HepG2 (cell line): ENCODE data around the gene CAPZB. TPM values are rescaled to one million over a fixed set of nuclear protein-coding genes. Genes with fewer than 3 reads are reported as not detected.
A peak's percentile ranks its signal among the peaks of the same experiment; 100 is the strongest.

Source experiments
- ATAC-seq: fragments of 200-7000 bp; cut with Tn5 transposase; 3 replicates; pipeline ENCODE4 v1.9.1; 2020; ENCODE audit warnings: mild to moderate bottlenecking, moderate library complexity
- BruUV-seq: library from RNA; stranded (reverse); fragments of 400-500 nt; replicated peaks from 2 replicates; lab custom pipeline; 2021; lab: Mats Ljungman, UMichigan
- CTCF ChIA-PET: fragments of 300-600 bp; formaldehyde crosslinking; extraction: SDS; loops from one replicate; lab custom pipeline; 2021; ENCODE audit warnings: low total read pairs, inconsistent platforms, low intra/inter-chr PET ratio; lab: Yijun Ruan, JAX
- POLR2A ChIA-PET: fragments of 350-600 bp; sonication (Branson Sonifier 250); formaldehyde crosslinking; loops from one replicate; lab custom pipeline; 2020; ENCODE audit warnings: antibody characterized with exemption, inconsistent platforms; lab: Yijun Ruan, JAX
- DNase-seq: peaks from one replicate; pipeline ENCODE4 v3.0.0-alpha.2; 2015; ENCODE audit warnings: low spot score
- FAIRE-seq: peaks from 3 replicates; lab custom pipeline; 2011; peaks lifted over from hg19 to GRCh38; lab: Jason Lieb, UNC
- H2AFZ ChIP-seq: one replicate; pipeline ENCODE4 v1.6.1; 2011; ENCODE audit warnings: low read length, inconsistent platforms
- H3K27ac ChIP-seq: fragments of 300-600 bp; 3 replicates; pipeline ENCODE4 v1.8.0; 2011; ENCODE audit warnings: mixed run types, mild to moderate bottlenecking, mixed read lengths, low read length, inconsistent platforms; ENCODE audit not compliant: insufficient read depth; ENCODE audit errors: extremely low read length
- H3K27me3 ChIP-seq, 2 experiments: fragments of 200-600 bp in 1 of 2; 2 replicates in 1 of 2; 3 replicates in 1 of 2; pipeline versions ENCODE4 v1.6.0 to v1.8.0; 2011; ENCODE audit warnings: low read length in 2 of 2, mild to moderate bottlenecking in 2 of 2, moderate library complexity in 2 of 2, inconsistent platforms in 1 of 2; ENCODE audit not compliant: insufficient read depth in 2 of 2, control insufficient read depth in 1 of 2
- H3K36me3 ChIP-seq, 2 experiments: fragments of 200-600 bp in 1 of 2; replicated peaks in 1 of 2; 2 replicates in 1 of 2; 3 replicates in 1 of 2; pipeline versions ENCODE4 v1.5.1 to v1.8.0; 2011; ENCODE audit warnings: low read length in 2 of 2, inconsistent platforms in 1 of 2; ENCODE audit not compliant: insufficient read depth in 2 of 2, control insufficient read depth in 1 of 2
- H3K4me1 ChIP-seq: 2 replicates; pipeline ENCODE4 v1.5.1; 2012; ENCODE audit warnings: low read length, inconsistent platforms; ENCODE audit not compliant: insufficient read depth
- H3K4me2 ChIP-seq: 2 replicates; pipeline ENCODE4 v1.6.0; 2011; ENCODE audit warnings: low read depth, low read length, inconsistent platforms
- H3K4me3 ChIP-seq, 3 experiments: fragments of 200-600 bp in 1 of 3; sonication (generic), shearing (Covaris generic) in 1 of 3; replicated peaks in 1 of 3; 2 replicates each; pipeline ENCODE4 v1.5.1; 2011 to 2016; ENCODE audit warnings: low read length in 3 of 3, inconsistent platforms in 2 of 3, low read depth in 2 of 3, mild to moderate bottlenecking in 2 of 3, control low read depth in 1 of 3, mixed read lengths in 1 of 3; ENCODE audit not compliant: insufficient read depth in 1 of 3
- H3K79me2 ChIP-seq: one replicate; pipeline ENCODE4 v1.6.1; 2011; ENCODE audit warnings: low read length, inconsistent platforms; ENCODE audit not compliant: insufficient read depth
- H3K9ac ChIP-seq: 2 replicates; pipeline ENCODE4 v1.6.0; 2011; ENCODE audit warnings: mild to moderate bottlenecking, low read depth, low read length, inconsistent platforms; ENCODE audit not compliant: insufficient read depth
- H3K9me3 ChIP-seq: 2 replicates; pipeline ENCODE4 v1.5.1; 2012; ENCODE audit warnings: mild to moderate bottlenecking, low read length
- H4K20me1 ChIP-seq: 2 replicates; pipeline ENCODE4 v1.6.0; 2011; ENCODE audit warnings: inconsistent platforms, mild to moderate bottlenecking, low read length, moderate library complexity; ENCODE audit not compliant: insufficient read depth
- AGO2 ChIP-seq: fragments of 200-400 bp; formaldehyde crosslinking; optimal IDR thresholded peaks from 2 replicates; pipeline ENCODE3; 2017; ENCODE audit warnings: mild to moderate bottlenecking, low read depth, low read length, moderate library complexity
- ETV5 ChIP-seq: IDR thresholded peaks from 2 replicates; pipeline ENCODE4 v1.6.1; 2018; ENCODE audit warnings: missing biosample characterization, missing genetic modification reagents, inconsistent platforms, borderline replicate concordance
- FOSL2 ChIP-seq: sonication (generic); formaldehyde crosslinking; IDR thresholded peaks from 2 replicates; pipeline ENCODE4 v1.4.0; 2020; ENCODE audit warnings: missing genetic modification reagents
- GABPA ChIP-seq, 2 experiments: IDR thresholded peaks; 2 replicates each; pipeline ENCODE4 v1.6.1; 2011 to 2016; ENCODE audit warnings: low read depth in 2 of 2, low read length in 1 of 2, missing biosample characterization in 1 of 2, missing genetic modification characterization in 1 of 2
- GABPB1 ChIP-seq: IDR thresholded peaks from 2 replicates; pipeline ENCODE4 v1.6.1; 2016; ENCODE audit warnings: mild to moderate bottlenecking, missing genetic modification reagents, moderate library complexity, missing compliant biosample characterization
- POLR2A ChIP-seq, 2 experiments: IDR thresholded peaks; 2 replicates each; pipeline ENCODE4 v1.6.1; 2011; ENCODE audit warnings: low read depth in 2 of 2, low read length in 2 of 2, mild to moderate bottlenecking in 1 of 2, moderate library complexity in 1 of 2; ENCODE audit not compliant: insufficient read depth in 1 of 2
- RBM39 ChIP-seq: fragments of 200-400 bp; formaldehyde crosslinking; IDR thresholded peaks from one replicate; pipeline ENCODE4 v1.6.1; 2018; ENCODE audit warnings: antibody characterized with exemption, mild to moderate bottlenecking, low read depth, low read length; ENCODE audit not compliant: poor library complexity, severe bottlenecking
- RXRB ChIP-seq: IDR thresholded peaks from 2 replicates; pipeline ENCODE4 v1.6.1; 2016; ENCODE audit warnings: borderline replicate concordance, missing genetic modification reagents, missing compliant biosample characterization
- SALL1 ChIP-seq: sonication (generic); formaldehyde crosslinking; IDR thresholded peaks from 2 replicates; pipeline ENCODE4 v1.8.0; 2022; ENCODE audit warnings: mild to moderate bottlenecking, missing genetic modification reagents
- SAP130 ChIP-seq: IDR thresholded peaks from 2 replicates; pipeline ENCODE4 v1.6.1; 2016; ENCODE audit warnings: low read depth
- TOE1 ChIP-seq: sonication (generic); formaldehyde crosslinking; IDR thresholded peaks from 2 replicates; pipeline ENCODE4 v1.4.0; 2020; ENCODE audit warnings: mild to moderate bottlenecking, missing genetic modification reagents
- ZBTB38 ChIP-seq: sonication (generic); formaldehyde crosslinking; IDR thresholded peaks from 2 replicates; pipeline ENCODE4 v1.5.1; 2020; ENCODE audit warnings: mild to moderate bottlenecking, missing genetic modification reagents
- ZNF263 ChIP-seq: sonication (generic); formaldehyde crosslinking; IDR thresholded peaks from 2 replicates; pipeline ENCODE4 v1.4.0; 2020; ENCODE audit warnings: missing genetic modification reagents
- ZNF7 ChIP-seq: IDR thresholded peaks from 2 replicates; pipeline ENCODE4 v1.6.1; 2016; ENCODE audit warnings: missing biosample characterization, missing genetic modification reagents
- WGBS: methylation state at CpG from one replicate; pipeline ENCODE4 v1.1.6; 2017; ENCODE audit warnings: low lambda C conversion rate; 5-methylcytosine and 5-hydroxymethylcytosine counted together
- in situ Hi-C: cut with HindIII; loops from 2 replicates; pipeline ENCODE4 v1.10.0; 2017; ENCODE audit warnings: low pct_unique_long_range_greater_than_20kb; ENCODE audit not compliant: extremely low pct_ligation_motif_present
- intact Hi-C: fragments of 100-400 bp; cut with micrococcal nuclease; formaldehyde crosslinking; loops from one replicate; pipeline ENCODE4 v1.10.0; 2022; ENCODE audit not compliant: unreplicated experiment
- polyA plus RNA-seq, 8 experiments: library from polyadenylated mRNA; depleted of rRNA in 3 of 8; stranded (reverse) in 7 of 8; unstranded in 1 of 8; fragments of >200 nt; fragmentation: Illumina TruSeq in 4 of 8; extraction: Trizol in 4 of 8; gene quantifications; 2 replicates each; pipeline versions ENCODE4 v1.2.1 to v1.2.3, GENCODE V29; 2011 to 2016; ENCODE audit warnings: low read depth in 4 of 8, missing spikeins in 1 of 8, mixed read lengths in 1 of 8; ENCODE audit not compliant: insufficient read depth in 1 of 8
- total RNA-seq, 5 experiments: library from RNA; depleted of rRNA; stranded (reverse); fragments of >200 nt; fragmentation: Illumina TruSeq; extraction: Trizol; gene quantifications; 2 replicates each; pipeline ENCODE4 v1.2.3, GENCODE V29; 2016; ENCODE audit warnings: low read depth in 1 of 5
- TF ChIP-seq, protein P1 (sequence below): sonication (generic); formaldehyde crosslinking; IDR thresholded peaks from 2 replicates; pipeline ENCODE4 v1.5.1; 2020; ENCODE audit warnings: mild to moderate bottlenecking, missing genetic modification reagents, moderate library complexity
- TF ChIP-seq, protein P2 (sequence below): IDR thresholded peaks from 2 replicates; pipeline ENCODE4 v1.6.1; 2016; ENCODE audit warnings: mild to moderate bottlenecking, missing biosample characterization, missing genetic modification reagents

The CAPZB gene
- total and polyA plus RNA-seq, 2 of the 13 experiments (the other 11 are each of a cell fraction or from before 2014, with no cell fraction given) = 58.9 to 76.9 TPM

- Histone ChIP-seq H3K9ac (no peak overlapping the region), H3K4me3 (no peak overlapping the region), H3K4me1 (peaks cover 42% of the 10 kb centered on the region), H3K79me2 (peaks cover 21% of the 10 kb centered on the region), H3K4me2 (no peak overlapping the region), H2AFZ (no peak overlapping the region), H3K27me3 (no peaks in the 10 kb centered on the region; a peak in 1 of 5 replicates), H3K27ac (no peak overlapping the region), H3K36me3 (peaks cover 3 to 20% of the 10 kb centered on the region in 2 experiments; a peak in 3 of 5 replicates), H4K20me1 (no peaks in the 10 kb centered on the region), H3K9me3 (no peaks in the 10 kb centered on the region)
- intact Hi-C loops (no loop called here), in situ Hi-C loops (no loop called here)
- ChIA-PET CTCF (no interaction called here), POLR2A (interaction anchor here (1.0 kb wide), 1 partner anchor 18 kb away, joined by 3 read pairs; no protein-coding TSS in a partner anchor)
- TF ChIP-seq GABPA (IDR thresholded peaks at IDR 0.05; ENCODE audit: low read depth, low read length) (no peak; the same call in 1 of the 2 replicates), GABPA (CRISPR knock-in tag; IDR thresholded peaks at IDR 0.05; ENCODE audit: low read depth) (peak; percentile 64), TOE1 (no peak), POLR2A (IDR thresholded peaks at IDR 0.05; ENCODE audit: insufficient read depth in 1 of 2, low read depth in 2 of 2, low read length in 2 of 2) (peak in 1 of 2 experiments; percentile 13; a peak in 1 of 4 replicates), ETV5 (CRISPR knock-in tag) (peak; percentile 73; the same call in 1 of the 2 replicates), ZNF7 (no peak), AGO2 (peak; percentile 18), ZNF263 (CRISPR knock-in tag) (peak; percentile 94), ZBTB38 (peak; percentile 58; the same call in 1 of the 2 replicates), SAP130 (CRISPR knock-in tag) (peak; percentile 46), FOSL2 (CRISPR knock-in tag) (peak; percentile 74), SALL1 (peak; percentile 22; the same call in 1 of the 2 replicates), RBM39 (no peak), GABPB1 (CRISPR knock-in tag) (peak; percentile 53), RXRB (0 out of 2 replicates have a peak, but pooled peaks have one; percentile 36)
- TF ChIP-seq, protein P1, sequence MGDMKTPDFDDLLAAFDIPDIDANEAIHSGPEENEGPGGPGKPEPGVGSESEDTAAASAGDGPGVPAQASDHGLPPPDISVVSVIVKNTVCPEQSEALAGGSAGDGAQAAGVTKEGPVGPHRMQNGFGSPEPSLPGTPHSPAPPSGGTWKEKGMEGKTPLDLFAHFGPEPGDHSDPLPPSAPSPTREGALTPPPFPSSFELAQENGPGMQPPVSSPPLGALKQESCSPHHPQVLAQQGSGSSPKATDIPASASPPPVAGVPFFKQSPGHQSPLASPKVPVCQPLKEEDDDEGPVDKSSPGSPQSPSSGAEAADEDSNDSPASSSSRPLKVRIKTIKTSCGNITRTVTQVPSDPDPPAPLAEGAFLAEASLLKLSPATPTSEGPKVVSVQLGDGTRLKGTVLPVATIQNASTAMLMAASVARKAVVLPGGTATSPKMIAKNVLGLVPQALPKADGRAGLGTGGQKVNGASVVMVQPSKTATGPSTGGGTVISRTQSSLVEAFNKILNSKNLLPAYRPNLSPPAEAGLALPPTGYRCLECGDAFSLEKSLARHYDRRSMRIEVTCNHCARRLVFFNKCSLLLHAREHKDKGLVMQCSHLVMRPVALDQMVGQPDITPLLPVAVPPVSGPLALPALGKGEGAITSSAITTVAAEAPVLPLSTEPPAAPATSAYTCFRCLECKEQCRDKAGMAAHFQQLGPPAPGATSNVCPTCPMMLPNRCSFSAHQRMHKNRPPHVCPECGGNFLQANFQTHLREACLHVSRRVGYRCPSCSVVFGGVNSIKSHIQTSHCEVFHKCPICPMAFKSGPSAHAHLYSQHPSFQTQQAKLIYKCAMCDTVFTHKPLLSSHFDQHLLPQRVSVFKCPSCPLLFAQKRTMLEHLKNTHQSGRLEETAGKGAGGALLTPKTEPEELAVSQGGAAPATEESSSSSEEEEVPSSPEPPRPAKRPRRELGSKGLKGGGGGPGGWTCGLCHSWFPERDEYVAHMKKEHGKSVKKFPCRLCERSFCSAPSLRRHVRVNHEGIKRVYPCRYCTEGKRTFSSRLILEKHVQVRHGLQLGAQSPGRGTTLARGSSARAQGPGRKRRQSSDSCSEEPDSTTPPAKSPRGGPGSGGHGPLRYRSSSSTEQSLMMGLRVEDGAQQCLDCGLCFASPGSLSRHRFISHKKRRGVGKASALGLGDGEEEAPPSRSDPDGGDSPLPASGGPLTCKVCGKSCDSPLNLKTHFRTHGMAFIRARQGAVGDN (CRISPR knock-in tag) = peak; percentile 53
- TF ChIP-seq, protein P2, sequence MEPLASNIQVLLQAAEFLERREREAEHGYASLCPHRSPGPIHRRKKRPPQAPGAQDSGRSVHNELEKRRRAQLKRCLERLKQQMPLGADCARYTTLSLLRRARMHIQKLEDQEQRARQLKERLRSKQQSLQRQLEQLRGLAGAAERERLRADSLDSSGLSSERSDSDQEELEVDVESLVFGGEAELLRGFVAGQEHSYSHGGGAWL = no peak
- no TSS peak for BruUV-seq
- FAIRE-seq (no peak), DNase-seq (no peak), ATAC-seq (no peak)
- 72% methylated on average over 11 of the region's 17 CpGs for WGBS
These were observed 169.8 kb downstream of the CAPZB start for GRCh38 chr1:19315378-19316198.
